Activated CD4-positive, alpha-beta T cell treated with anti-CD3 and anti-CD28 coated beads, Interleukin-2, amount 10 ng/mL, durations not matched to agents 24 days and 14 days (primary cell): ENCODE measurements around the gene CDH19. TPM values are rescaled to one million over a fixed set of nuclear protein-coding genes. Genes with fewer than 3 reads are reported as not detected.

Experiments used
- DNase-seq: peaks from one replicate; pipeline ENCODE4 v3.0.0; 2022
- H3K27ac Mint-ChIP-seq: one replicate; pipeline ENCODE4 v1.8.0; 2022; ENCODE audit warnings: mild to moderate bottlenecking, mixed read lengths
- H3K27me3 Mint-ChIP-seq: one replicate; pipeline ENCODE4 v1.8.0; 2022; ENCODE audit warnings: mixed read lengths
- H3K36me3 Mint-ChIP-seq: one replicate; pipeline ENCODE4 v1.8.0; 2022; ENCODE audit warnings: low read depth, mild to moderate bottlenecking, mixed read lengths
- H3K4me1 Mint-ChIP-seq: one replicate; pipeline ENCODE4 v1.8.0; 2021; ENCODE audit warnings: mixed read lengths
- H3K4me3 Mint-ChIP-seq: one replicate; pipeline ENCODE4 v1.8.0; 2022; ENCODE audit warnings: mild to moderate bottlenecking, moderate library complexity, mixed read lengths
- H3K9me3 Mint-ChIP-seq: one replicate; pipeline ENCODE4 v1.8.0; 2021; ENCODE audit warnings: mixed read lengths
- intact Hi-C: fragments of 100-400 bp; cut with micrococcal nuclease; formaldehyde crosslinking; loops from one replicate; pipeline ENCODE4 v1.15.1; 2023
- total RNA-seq: library from RNA; stranded (reverse); gene quantifications from 2 replicates; pipeline ENCODE4 v1.2.3, GENCODE V29; 2022

Gene CDH19
- total RNA-seq, 1 donor from 2014 or later: not detected

GRCh38 chr18:66461344-66461743, 142.5 kb downstream of the CDH19 start:
- intact Hi-C loops: no loop called here
- Mint-ChIP-seq H3K27ac (no peak overlapping the region), H3K27me3 (no peaks in the 10 kb centered on the region), H3K4me1 (no peaks in the 10 kb centered on the region), H3K4me3 (no peak overlapping the region), H3K36me3 (no peaks in the 10 kb centered on the region), H3K9me3 (no peaks in the 10 kb centered on the region)
- no peak for DNase-seq

GRCh38 chr18:66457245-66457644, 146.6 kb downstream of the CDH19 start:
- Mint-ChIP-seq H3K9me3 (peaks cover 7% of the 10 kb centered on the region), H3K4me1 (no peaks in the 10 kb centered on the region), H3K4me3 (no peak overlapping the region), H3K27ac (no peak overlapping the region), H3K27me3 (no peaks in the 10 kb centered on the region), H3K36me3 (no peaks in the 10 kb centered on the region)
- no peak for DNase-seq
- intact Hi-C loops: no loop called here
